PC-3 (cell line): ENCODE measurements around the gene ZNF319. TPM values are rescaled to one million over a fixed set of nuclear protein-coding genes. Genes with fewer than 3 reads are reported as not detected.

Experiments used
- ATAC-seq: fragments of 200-7000 bp; cut with Tn5 transposase; 2 replicates; pipeline ENCODE4 v1.9.1; 2020; ENCODE audit warnings: mild to moderate bottlenecking, moderate library complexity
- BruUV-seq: library from RNA; stranded (reverse); fragments of 400-500 nt; replicated peaks from 2 replicates; lab custom pipeline; 2021; lab: Mats Ljungman, UMichigan
- CTCF ChIA-PET: fragments of 300-600 bp; sonication (Branson Sonifier 250); formaldehyde crosslinking; loops from one replicate; lab custom pipeline; 2022; ENCODE audit warnings: antibody characterized with exemption; lab: Charles Lee
- POLR2A ChIA-PET: fragments of 300-600 bp; sonication (Branson Sonifier 250); formaldehyde crosslinking; loops from one replicate; lab custom pipeline; 2022; ENCODE audit warnings: antibody characterized with exemption; ENCODE audit not compliant: unreplicated experiment; lab: Charles Lee
- DNase-seq: peaks from one replicate; pipeline ENCODE4 v3.0.0-alpha.2; 2015
- H2AFZ ChIP-seq: fragments of 300-600 bp; sonication (generic); 2 replicates; pipeline ENCODE4 v1.6.0; 2016; ENCODE audit warnings: antibody characterized with exemption, low read length
- H3F3A ChIP-seq: fragments of 300-600 bp; sonication (generic); one replicate; pipeline ENCODE4 v1.6.0; 2017; ENCODE audit warnings: antibody characterized with exemption, low read length, control low read depth, mild to moderate bottlenecking; ENCODE audit not compliant: unreplicated experiment
- H3K27ac ChIP-seq: fragments of 300-600 bp; sonication (generic); 2 replicates; pipeline ENCODE4 v1.5.1; 2016; ENCODE audit warnings: mild to moderate bottlenecking, low read length
- H3K27me3 ChIP-seq: fragments of 300-600 bp; sonication (generic); 2 replicates; pipeline ENCODE4 v1.6.1; 2016; ENCODE audit warnings: low read length, mixed read lengths
- H3K36me3 ChIP-seq: fragments of 300-600 bp; sonication (generic); 2 replicates; pipeline ENCODE4 v1.6.1; 2016; ENCODE audit warnings: low read depth, mixed run types, low read length, mixed read lengths
- H3K4me1 ChIP-seq: fragments of 300-600 bp; sonication (generic); 2 replicates; pipeline ENCODE4 v1.5.1; 2016; ENCODE audit warnings: low read length; ENCODE audit not compliant: insufficient read depth
- H3K4me2 ChIP-seq: fragments of 300-600 bp; sonication (generic); 2 replicates; pipeline ENCODE4 v1.6.0; 2016; ENCODE audit warnings: low read length
- H3K4me3 ChIP-seq: fragments of 300-600 bp; sonication (generic); 2 replicates; pipeline ENCODE4 v1.5.1; 2016; ENCODE audit warnings: mild to moderate bottlenecking, low read length, mixed read lengths
- H3K79me2 ChIP-seq: fragments of 300-600 bp; sonication (generic); 2 replicates; pipeline ENCODE4 v1.6.1; 2017; ENCODE audit warnings: low read length, mixed read lengths
- H3K9ac ChIP-seq: fragments of 300-600 bp; sonication (generic); 2 replicates; pipeline ENCODE4 v1.6.0; 2016; ENCODE audit warnings: mild to moderate bottlenecking, low read length
- H3K9me2 ChIP-seq: fragments of 300-600 bp; sonication (generic); replicated peaks from 2 replicates; pipeline ENCODE4 v1.6.1; 2016; ENCODE audit warnings: mixed run types, low read length, mixed read lengths
- H3K9me3 ChIP-seq: fragments of 300-600 bp; sonication (generic); 2 replicates; pipeline ENCODE4 v1.6.1; 2016; ENCODE audit warnings: low read length, mixed read lengths
- H4K20me1 ChIP-seq: fragments of 300-600 bp; sonication (generic); 2 replicates; pipeline ENCODE4 v1.6.1; 2016; ENCODE audit warnings: low read length, mixed read lengths
- EZH2 ChIP-seq: fragments of 300-600 bp; sonication (generic); IDR thresholded peaks from one replicate; pipeline ENCODE4 v1.6.1; 2017; ENCODE audit warnings: antibody characterized with exemption, mild to moderate bottlenecking, low read length; ENCODE audit not compliant: unreplicated experiment
- EZH2phosphoT487 ChIP-seq: fragments of 300-600 bp; sonication (generic); IDR thresholded peaks from 2 replicates; pipeline ENCODE4 v1.6.1; 2018; ENCODE audit warnings: mild to moderate bottlenecking, antibody characterized with exemption, low read length, borderline replicate concordance
- intact Hi-C: fragments of 100-400 bp; cut with micrococcal nuclease; formaldehyde crosslinking; loops from 2 replicates; pipeline ENCODE4 v1.9.0; 2023
- total RNA-seq: library from RNA; depleted of rRNA; stranded (reverse); fragments of >200 nt; gene quantifications from 2 replicates; pipeline ENCODE4 v1.2.3, GENCODE V29; 2014
- TF ChIP-seq, protein P1 (sequence below): fragments of 300-600 bp; sonication (generic); conservative IDR thresholded peaks from 2 replicates; pipeline ENCODE4 v1.5.1; 2017; ENCODE audit warnings: antibody characterized with exemption, low read depth, mild to moderate bottlenecking, low read length

Gene ZNF319
- total RNA-seq, 1 experiment from 2014 or later, result 2.2 TPM

DNA sequence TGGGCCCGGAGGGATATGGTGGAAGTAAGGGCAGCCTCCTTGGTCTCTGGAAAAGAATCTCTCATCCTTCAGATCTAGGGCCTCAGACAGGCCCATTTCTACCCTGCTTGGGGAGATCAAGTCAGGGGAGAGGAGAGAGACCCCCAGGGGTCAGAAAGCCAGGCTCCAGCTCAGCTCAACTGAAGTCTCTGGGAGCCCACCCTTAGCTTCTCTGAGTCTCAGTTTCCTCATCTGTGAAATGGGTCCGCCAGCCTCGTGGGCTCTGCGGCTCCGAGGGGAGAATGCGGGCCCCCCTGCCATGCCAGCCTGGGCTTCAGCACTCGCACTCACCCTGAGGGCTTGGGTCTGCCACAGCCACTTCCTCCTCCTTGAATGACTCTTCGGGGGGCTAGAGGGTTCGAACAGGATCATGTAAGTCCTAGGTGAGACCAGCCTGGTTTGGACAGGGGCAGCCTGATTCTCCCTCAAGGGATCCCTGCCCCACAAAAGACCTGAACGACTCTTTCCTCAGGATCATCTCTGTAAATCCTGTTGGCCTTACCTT lies 36.2 kb downstream of the ZNF319 start:
- H3K27ac ChIP-seq, result no peak overlapping the region
- DNase-seq (no peak), ATAC-seq (no peak)
- no peak overlapping the region for H3K4me2 ChIP-seq
- no peaks in the 10 kb centered on the region for H4K20me1 ChIP-seq
- TF ChIP-seq, protein P1, sequence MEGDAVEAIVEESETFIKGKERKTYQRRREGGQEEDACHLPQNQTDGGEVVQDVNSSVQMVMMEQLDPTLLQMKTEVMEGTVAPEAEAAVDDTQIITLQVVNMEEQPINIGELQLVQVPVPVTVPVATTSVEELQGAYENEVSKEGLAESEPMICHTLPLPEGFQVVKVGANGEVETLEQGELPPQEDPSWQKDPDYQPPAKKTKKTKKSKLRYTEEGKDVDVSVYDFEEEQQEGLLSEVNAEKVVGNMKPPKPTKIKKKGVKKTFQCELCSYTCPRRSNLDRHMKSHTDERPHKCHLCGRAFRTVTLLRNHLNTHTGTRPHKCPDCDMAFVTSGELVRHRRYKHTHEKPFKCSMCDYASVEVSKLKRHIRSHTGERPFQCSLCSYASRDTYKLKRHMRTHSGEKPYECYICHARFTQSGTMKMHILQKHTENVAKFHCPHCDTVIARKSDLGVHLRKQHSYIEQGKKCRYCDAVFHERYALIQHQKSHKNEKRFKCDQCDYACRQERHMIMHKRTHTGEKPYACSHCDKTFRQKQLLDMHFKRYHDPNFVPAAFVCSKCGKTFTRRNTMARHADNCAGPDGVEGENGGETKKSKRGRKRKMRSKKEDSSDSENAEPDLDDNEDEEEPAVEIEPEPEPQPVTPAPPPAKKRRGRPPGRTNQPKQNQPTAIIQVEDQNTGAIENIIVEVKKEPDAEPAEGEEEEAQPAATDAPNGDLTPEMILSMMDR, result no peak
- no peak for TF ChIP-seq EZH2phosphoT487
- no peak for TF ChIP-seq EZH2
- no peaks in the 10 kb centered on the region for H3K4me1 ChIP-seq
- no peak overlapping the region for H3K4me3 ChIP-seq
- POLR2A ChIA-PET, result no interaction called here
- no peaks in the 10 kb centered on the region for H3F3A ChIP-seq
- no peaks in the 10 kb centered on the region for H3K27me3 ChIP-seq
- no peaks in the 10 kb centered on the region for H3K36me3 ChIP-seq
- intact Hi-C loops, result no loop called here
- no TSS peak for BruUV-seq
- H3K9me2 ChIP-seq, result no peaks in the 10 kb centered on the region
- H3K9me3 ChIP-seq, result no peaks in the 10 kb centered on the region
- CTCF ChIA-PET, result no interaction called here
- H2AFZ ChIP-seq, result no peak overlapping the region
- no peak overlapping the region for H3K9ac ChIP-seq
- no peaks in the 10 kb centered on the region for H3K79me2 ChIP-seq

- Histone ChIP-seq H3K9ac (no peak overlapping the region), H3K27ac (no peak overlapping the region), H3K9me2 (no peaks in the 10 kb centered on the region), H3K4me3 (no peak overlapping the region), H3K4me1 (no peaks in the 10 kb centered on the region), H3F3A (no peaks in the 10 kb centered on the region), H3K4me2 (no peak overlapping the region), H4K20me1 (no peaks in the 10 kb centered on the region), H2AFZ (no peak overlapping the region), H3K9me3 (no peaks in the 10 kb centered on the region), H3K36me3 (no peaks in the 10 kb centered on the region), H3K79me2 (no peaks in the 10 kb centered on the region), H3K27me3 (no peaks in the 10 kb centered on the region)
- ChIA-PET POLR2A (no interaction called here), CTCF (no interaction called here)
- intact Hi-C loops, result no loop called here
- no TSS peak for BruUV-seq
- ATAC-seq (no peak), DNase-seq (no peak)
- TF ChIP-seq EZH2 (no peak), EZH2phosphoT487 (no peak)
- TF ChIP-seq, protein P1, result no peak
These were observed 37.7 kb downstream of the ZNF319 start for GRCh38 chr16:57962756-57963155.

DNA sequence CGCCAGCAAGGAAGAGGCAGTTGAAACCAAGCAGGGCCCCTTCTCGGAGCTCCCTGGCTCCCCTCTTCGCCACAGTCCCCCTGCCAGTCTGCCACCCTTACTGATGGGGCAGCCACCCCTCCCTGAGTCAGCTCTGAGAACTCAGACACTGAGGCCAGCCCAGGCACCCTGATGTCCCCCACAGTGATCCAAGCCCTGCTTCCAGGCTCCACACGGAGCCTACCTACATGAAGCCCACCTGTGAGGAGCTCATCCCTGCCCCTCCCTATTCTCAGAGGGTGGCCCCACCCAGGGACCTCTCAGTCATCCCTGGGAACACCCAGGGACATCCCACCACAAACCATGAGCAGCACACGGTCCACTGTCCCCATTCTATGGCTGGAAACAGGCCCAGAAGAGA lies 38.4 kb downstream of the ZNF319 start:
- Histone ChIP-seq H3K27ac (no peak overlapping the region), H3K9me3 (no peaks in the 10 kb centered on the region), H3K9ac (no peak overlapping the region), H3K4me1 (no peaks in the 10 kb centered on the region), H3K27me3 (no peaks in the 10 kb centered on the region), H3K4me3 (no peak overlapping the region), H3K9me2 (no peaks in the 10 kb centered on the region), H4K20me1 (no peaks in the 10 kb centered on the region), H3K4me2 (no peak overlapping the region), H3K36me3 (no peaks in the 10 kb centered on the region), H3F3A (no peaks in the 10 kb centered on the region), H2AFZ (no peak overlapping the region), H3K79me2 (no peaks in the 10 kb centered on the region)
- ChIA-PET CTCF (no interaction called here), POLR2A (no interaction called here)
- no TSS peak for BruUV-seq
- ATAC-seq (no peak), DNase-seq (no peak)
- no peak for TF ChIP-seq EZH2phosphoT487
- TF ChIP-seq, protein P1, result no peak
- TF ChIP-seq EZH2, result no peak
- intact Hi-C loops, result no loop called here
